K562 (cell line): ENCODE data around the gene SIMC1. TPM values are rescaled to one million over a fixed set of nuclear protein-coding genes. Genes with fewer than 3 reads are reported as not detected.

Experiments used
- DDX20 ChIP-seq: fragments of 450-650 bp; IDR thresholded peaks from 2 replicates; pipeline ENCODE4 v1.6.1; 2016; ENCODE audit warnings: missing genetic modification characterization, low read depth, mild to moderate bottlenecking, missing compliant biosample characterization, moderate library complexity
- EGR1 ChIP-seq: fragments of 450-650 bp; conservative IDR thresholded peaks from 2 replicates; pipeline ENCODE4 v1.6.1; 2017; ENCODE audit warnings: mild to moderate bottlenecking
- ETV1 ChIP-seq: fragments of 450-650 bp; conservative IDR thresholded peaks from 2 replicates; pipeline ENCODE4 v1.6.1; 2016; ENCODE audit warnings: missing genetic modification characterization, control low read depth, low read depth, missing compliant biosample characterization
- HDAC8 ChIP-seq: fragments of 450-650 bp; IDR thresholded peaks from 2 replicates; pipeline ENCODE4 v1.6.1; 2016; ENCODE audit warnings: mild to moderate bottlenecking, missing genetic modification characterization, moderate library complexity, missing compliant biosample characterization
- MAZ ChIP-seq, 2 experiments: fragments of 450-650 bp in 1 of 2; sonication (generic) in 1 of 2; formaldehyde crosslinking; IDR thresholded peaks in 1 of 2; conservative IDR thresholded peaks in 1 of 2; 2 replicates each; pipeline versions ENCODE4 v1.4.0 to v1.5.0; 2020; ENCODE audit warnings: mild to moderate bottlenecking in 1 of 2, missing genetic modification reagents in 1 of 2
- MEIS2 ChIP-seq: fragments of 450-650 bp; IDR thresholded peaks from 2 replicates; pipeline ENCODE4 v1.6.1; 2014; ENCODE audit warnings: mild to moderate bottlenecking; ENCODE audit not compliant: partially characterized antibody
- RAD21 ChIP-seq, 2 experiments: fragments of 250-450 bp in 1 of 2; fragments of 450-650 bp in 1 of 2; sonication (Bioruptor Pico) in 1 of 2; formaldehyde crosslinking in 1 of 2; IDR thresholded peaks in 1 of 2; conservative IDR thresholded peaks in 1 of 2; 2 replicates each; pipeline versions ENCODE4 v1.4.0 to v1.8.0; 2020 to 2022; ENCODE audit warnings: mild to moderate bottlenecking in 2 of 2, moderate library complexity in 1 of 2
- RNF2 ChIP-seq: sonication (generic); IDR thresholded peaks from 2 replicates; pipeline ENCODE4 v1.6.1; 2016
- SNIP1 ChIP-seq: fragments of 450-650 bp; IDR thresholded peaks from 2 replicates; pipeline ENCODE4 v1.7.1; 2017; ENCODE audit warnings: low read depth, mild to moderate bottlenecking
- TRIM28 ChIP-seq: fragments of 450-650 bp; IDR thresholded peaks from 2 replicates; pipeline ENCODE4 v1.6.1; 2017
- ZFP1 ChIP-seq: fragments of 450-650 bp; formaldehyde crosslinking; IDR thresholded peaks from 2 replicates; pipeline ENCODE4 v1.4.0; 2020; ENCODE audit warnings: mild to moderate bottlenecking, mixed read lengths
- ZKSCAN3 ChIP-seq: fragments of 250-450 bp; sonication (Bioruptor Pico); IDR thresholded peaks from 2 replicates; pipeline ENCODE4 v1.4.0; 2020
- ZNF280B ChIP-seq: fragments of 250-450 bp; sonication (Bioruptor Pico); IDR thresholded peaks from 2 replicates; pipeline ENCODE4 v1.5.1; 2021; ENCODE audit warnings: mild to moderate bottlenecking
- polyA plus RNA-seq, 8 experiments: library from polyadenylated mRNA; depleted of rRNA in 4 of 8; stranded (reverse) in 5 of 8; unstranded in 3 of 8; fragments of >200 nt; fragmentation: Nextera tagmentation in 2 of 8; fragmentation: Illumina TruSeq in 1 of 8; extraction: Ambion mirVana in 2 of 8; extraction: Trizol in 1 of 8; gene quantifications; 2 replicates each; pipeline versions ENCODE4 v1.2.1 to v1.2.3, GENCODE V29; 2011 to 2014; ENCODE audit warnings: inconsistent platforms in 1 of 8, missing spikeins in 1 of 8
- total RNA-seq, 7 experiments: library from RNA; depleted of rRNA in 6 of 7; stranded (reverse); fragments of >200 nt in 6 of 7; fragmentation: Illumina TruSeq in 2 of 7; extraction: Trizol in 2 of 7; gene quantifications; 2 replicates each; pipeline versions ENCODE4 v1.2.1 to v1.2.3, GENCODE V29; 2011 to 2021; ENCODE audit warnings: low replicate concordance in 1 of 7
- TF ChIP-seq, protein P1 (sequence below): sonication (generic); formaldehyde crosslinking; IDR thresholded peaks from 2 replicates; pipeline ENCODE4 v1.8.0; 2022; ENCODE audit warnings: mild to moderate bottlenecking, missing genetic modification reagents
- TF ChIP-seq, protein P2 (sequence below): fragments of 450-650 bp; IDR thresholded peaks from 2 replicates; pipeline ENCODE4 v1.6.1; 2016; ENCODE audit warnings: low read depth

The SIMC1 gene
- total and polyA plus RNA-seq, 9 of the 15 experiments (the other 6 are each of a cell fraction or from before 2014, with no cell fraction given): 7.2 to 36.3 (median 14.7) TPM

DNA sequence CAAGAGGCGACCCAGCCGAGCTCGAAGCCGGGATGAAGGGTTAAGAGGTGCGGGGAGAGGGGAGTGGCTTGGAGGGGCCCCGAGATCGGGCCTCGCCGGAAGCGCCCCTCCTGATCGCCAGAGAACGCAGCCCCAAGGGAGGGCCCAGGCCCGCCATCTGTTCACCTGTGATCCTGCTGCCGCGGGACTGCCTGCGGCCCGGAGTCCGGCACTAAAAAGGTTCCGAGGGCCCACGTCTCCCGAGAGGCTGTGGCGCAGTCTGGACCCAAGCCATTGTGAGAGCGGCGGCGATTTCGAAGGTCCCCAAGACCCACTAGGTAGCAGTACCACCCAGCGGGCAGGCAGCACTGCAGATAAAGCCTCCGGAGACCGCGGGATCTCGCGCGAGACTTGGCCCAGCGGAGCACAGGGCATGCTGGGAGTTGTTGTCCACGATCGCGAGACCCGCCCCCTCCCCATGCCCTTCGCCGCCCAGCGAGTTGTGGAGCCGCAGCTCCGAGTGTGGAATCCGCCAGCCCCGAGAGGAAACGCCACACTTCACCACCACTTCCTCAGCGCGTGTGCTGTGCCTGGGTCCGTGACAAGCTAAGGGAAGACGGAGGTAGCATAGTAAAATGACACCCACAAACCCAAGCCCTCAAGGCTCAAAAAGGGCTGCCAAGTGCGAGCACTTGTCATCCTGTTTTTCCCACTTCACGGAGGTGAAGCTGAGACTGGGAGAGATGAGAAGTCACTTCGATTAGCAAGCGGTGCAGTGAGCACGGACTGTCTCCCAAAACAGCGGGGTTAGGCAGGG is 123.4 kb downstream of the SIMC1 start, which contains the start of gene KIAA1191 (continued):
- peak; percentile 54 for TF ChIP-seq EGR1
- TF ChIP-seq RNF2: no peak
- TF ChIP-seq, protein P1, sequence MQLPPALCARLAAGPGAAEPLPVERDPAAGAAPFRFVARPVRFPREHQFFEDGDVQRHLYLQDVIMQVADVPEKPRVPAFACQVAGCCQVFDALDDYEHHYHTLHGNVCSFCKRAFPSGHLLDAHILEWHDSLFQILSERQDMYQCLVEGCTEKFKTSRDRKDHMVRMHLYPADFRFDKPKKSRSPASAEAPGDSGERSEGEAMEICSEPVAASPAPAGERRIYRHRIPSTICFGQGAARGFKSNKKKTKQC: peak; percentile 68; the same call in 1 of the 2 replicates
- TF ChIP-seq, protein P2, sequence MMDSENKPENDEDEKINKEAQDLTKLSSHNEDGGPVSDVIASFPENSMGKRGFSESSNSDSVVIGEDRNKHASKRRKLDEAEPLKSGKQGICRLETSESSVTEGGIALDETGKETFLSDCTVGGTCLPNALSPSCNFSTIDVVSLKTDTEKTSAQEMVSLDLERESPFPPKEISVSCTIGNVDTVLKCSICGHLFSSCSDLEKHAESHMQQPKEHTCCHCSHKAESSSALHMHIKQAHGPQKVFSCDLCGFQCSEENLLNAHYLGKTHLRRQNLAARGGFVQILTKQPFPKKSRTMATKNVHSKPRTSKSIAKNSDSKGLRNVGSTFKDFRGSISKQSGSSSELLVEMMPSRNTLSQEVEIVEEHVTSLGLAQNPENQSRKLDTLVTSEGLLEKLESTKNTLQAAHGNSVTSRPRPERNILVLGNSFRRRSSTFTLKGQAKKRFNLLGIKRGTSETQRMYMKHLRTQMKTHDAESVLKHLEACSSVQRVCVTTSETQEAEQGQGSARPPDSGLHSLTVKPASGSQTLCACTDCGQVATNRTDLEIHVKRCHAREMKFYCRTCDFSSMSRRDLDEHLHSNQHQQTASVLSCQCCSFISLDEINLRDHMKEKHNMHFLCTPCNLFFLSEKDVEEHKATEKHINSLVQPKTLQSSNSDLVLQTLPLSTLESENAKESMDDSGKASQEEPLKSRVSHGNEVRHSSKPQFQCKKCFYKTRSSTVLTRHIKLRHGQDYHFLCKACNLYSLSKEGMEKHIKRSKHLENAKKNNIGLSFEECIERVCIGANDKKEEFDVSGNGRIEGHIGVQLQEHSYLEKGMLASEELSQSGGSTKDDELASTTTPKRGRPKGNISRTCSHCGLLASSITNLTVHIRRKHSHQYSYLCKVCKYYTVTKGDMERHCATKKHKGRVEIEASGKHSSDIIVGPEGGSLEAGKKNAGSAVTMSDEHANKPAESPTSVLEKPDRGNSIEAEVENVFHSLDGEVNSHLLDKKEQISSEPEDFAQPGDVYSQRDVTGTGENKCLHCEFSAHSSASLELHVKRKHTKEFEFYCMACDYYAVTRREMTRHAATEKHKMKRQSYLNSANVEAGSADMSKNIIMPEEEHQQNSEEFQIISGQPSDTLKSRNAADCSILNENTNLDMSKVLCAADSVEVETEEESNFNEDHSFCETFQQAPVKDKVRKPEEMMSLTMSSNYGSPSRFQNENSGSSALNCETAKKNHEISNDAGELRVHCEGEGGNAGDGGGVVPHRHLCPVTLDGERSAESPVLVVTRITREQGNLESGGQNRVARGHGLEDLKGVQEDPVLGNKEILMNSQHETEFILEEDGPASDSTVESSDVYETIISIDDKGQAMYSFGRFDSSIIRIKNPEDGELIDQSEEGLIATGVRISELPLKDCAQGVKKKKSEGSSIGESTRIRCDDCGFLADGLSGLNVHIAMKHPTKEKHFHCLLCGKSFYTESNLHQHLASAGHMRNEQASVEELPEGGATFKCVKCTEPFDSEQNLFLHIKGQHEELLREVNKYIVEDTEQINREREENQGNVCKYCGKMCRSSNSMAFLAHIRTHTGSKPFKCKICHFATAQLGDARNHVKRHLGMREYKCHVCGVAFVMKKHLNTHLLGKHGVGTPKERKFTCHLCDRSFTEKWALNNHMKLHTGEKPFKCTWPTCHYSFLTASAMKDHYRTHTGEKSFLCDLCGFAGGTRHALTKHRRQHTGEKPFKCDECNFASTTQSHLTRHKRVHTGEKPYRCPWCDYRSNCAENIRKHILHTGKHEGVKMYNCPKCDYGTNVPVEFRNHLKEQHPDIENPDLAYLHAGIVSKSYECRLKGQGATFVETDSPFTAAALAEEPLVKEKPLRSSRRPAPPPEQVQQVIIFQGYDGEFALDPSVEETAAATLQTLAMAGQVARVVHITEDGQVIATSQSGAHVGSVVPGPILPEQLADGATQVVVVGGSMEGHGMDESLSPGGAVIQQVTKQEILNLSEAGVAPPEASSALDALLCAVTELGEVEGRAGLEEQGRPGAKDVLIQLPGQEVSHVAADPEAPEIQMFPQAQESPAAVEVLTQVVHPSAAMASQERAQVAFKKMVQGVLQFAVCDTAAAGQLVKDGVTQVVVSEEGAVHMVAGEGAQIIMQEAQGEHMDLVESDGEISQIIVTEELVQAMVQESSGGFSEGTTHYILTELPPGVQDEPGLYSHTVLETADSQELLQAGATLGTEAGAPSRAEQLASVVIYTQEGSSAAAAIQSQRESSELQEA: no peak
- peak; percentile 56 to 59 for TF ChIP-seq RAD21 (CRISPR knock-in tag; conservative IDR thresholded peaks at IDR 0.05 in 1 of 2, IDR thresholded peaks at IDR 0.05 in 1 of 2)
- peak; percentile 25; the same call in 1 of the 2 replicates for TF ChIP-seq ETV1 (tag)
- no peak for TF ChIP-seq SNIP1
- TF ChIP-seq TRIM28: no peak; the same call in 1 of the 2 replicates
- no peak for TF ChIP-seq ZNF280B
- TF ChIP-seq MEIS2: no peak
- TF ChIP-seq ZFP1 (CRISPR knock-in tag): no peak
- TF ChIP-seq ZKSCAN3 (CRISPR knock-in tag): no peak
- TF ChIP-seq HDAC8 (tag): no peak
- TF ChIP-seq DDX20 (tag): no peak
- TF ChIP-seq MAZ (CRISPR knock-in tag; conservative IDR thresholded peaks at IDR 0.05 in 1 of 2, IDR thresholded peaks at IDR 0.05 in 1 of 2): peak; percentile 70 to 80; a peak in 2 of 4 replicates
